Neural progenitor cell (in vitro differentiated cells): ENCODE data around the gene SBF2. TPM values are rescaled to one million over a fixed set of nuclear protein-coding genes. Genes with fewer than 3 reads are reported as not detected.
"Not testable (repeated sequence)": the region's sequence is repeated elsewhere in the genome, so short reads cannot be mapped to it uniquely, and the experiment has no call there.

Experiments
- DNase-seq: peaks from one replicate; pipeline ENCODE4 v3.0.0-alpha.2; 2016; ENCODE audit warnings: low spot score
- H2AFZ ChIP-seq: fragments of 200-600 bp; sonication (generic); replicated peaks from 2 replicates; pipeline ENCODE4 v1.6.1; 2016; ENCODE audit warnings: antibody characterized with exemption
- H3F3A ChIP-seq: fragments of 200-600 bp; sonication (generic); 2 replicates; pipeline ENCODE4 v1.6.1; 2016; ENCODE audit warnings: antibody characterized with exemption, low read depth
- H3K27ac ChIP-seq: fragments of 200-600 bp; sonication (generic); 2 replicates; pipeline ENCODE4 v1.5.1; 2016; ENCODE audit warnings: mild to moderate bottlenecking
- H3K27me3 ChIP-seq: fragments of 200-600 bp; sonication (generic); 2 replicates; pipeline ENCODE4 v1.6.1; 2016; ENCODE audit warnings: mild to moderate bottlenecking, moderate library complexity
- H3K36me3 ChIP-seq: fragments of 200-600 bp; sonication (generic); 2 replicates; pipeline ENCODE4 v1.5.1; 2016
- H3K4me1 ChIP-seq: fragments of 200-600 bp; sonication (generic); 2 replicates; pipeline ENCODE4 v1.6.1; 2016; ENCODE audit warnings: mixed run types
- H3K4me2 ChIP-seq: fragments of 200-600 bp; sonication (generic); 2 replicates; pipeline ENCODE4 v1.6.1; 2016
- H3K4me3 ChIP-seq: fragments of 200-600 bp; sonication (generic); 2 replicates; pipeline ENCODE4 v1.5.1; 2016
- H3K79me2 ChIP-seq: fragments of 200-600 bp; sonication (generic); 2 replicates; pipeline ENCODE4 v1.6.1; 2016; ENCODE audit warnings: low read depth
- H3K9ac ChIP-seq: fragments of 200-600 bp; sonication (generic); 2 replicates; pipeline ENCODE4 v1.6.1; 2016
- H3K9me3 ChIP-seq: fragments of 200-600 bp; sonication (generic); 2 replicates; pipeline ENCODE4 v1.5.1; 2016; ENCODE audit warnings: low read depth
- H4K20me1 ChIP-seq: fragments of 200-600 bp; sonication (generic); 2 replicates; pipeline ENCODE4 v1.6.1; 2016; ENCODE audit warnings: low read depth
- H3K27ac Mint-ChIP-seq: 3 replicates; pipeline ENCODE4 v1.8.0; 2021; ENCODE audit warnings: mixed read lengths
- H3K27me3 Mint-ChIP-seq: 2 replicates; pipeline ENCODE4 v1.8.0; 2022; ENCODE audit warnings: low read depth, mild to moderate bottlenecking, inconsistent platforms, moderate library complexity, mixed read lengths; ENCODE audit not compliant: insufficient read depth
- H3K36me3 Mint-ChIP-seq: 3 replicates; pipeline ENCODE4 v1.8.0; 2021; ENCODE audit warnings: mixed read lengths
- H3K4me1 Mint-ChIP-seq: 3 replicates; pipeline ENCODE4 v1.8.0; 2021; ENCODE audit warnings: mixed read lengths
- H3K4me3 Mint-ChIP-seq: 3 replicates; pipeline ENCODE4 v1.8.0; 2021; ENCODE audit warnings: mild to moderate bottlenecking, moderate library complexity, mixed read lengths
- H3K9me3 Mint-ChIP-seq: 3 replicates; pipeline ENCODE4 v1.8.0; 2020; ENCODE audit warnings: mixed read lengths
- EZH2 ChIP-seq: fragments of 200-600 bp; sonication (generic); IDR thresholded peaks from 2 replicates; pipeline ENCODE4 v1.6.1; 2017; ENCODE audit warnings: antibody characterized with exemption, mild to moderate bottlenecking, moderate library complexity
- EZH2phosphoT487 ChIP-seq: fragments of 200-600 bp; sonication (generic); IDR thresholded peaks from 2 replicates; pipeline ENCODE4 v1.6.1; 2017; ENCODE audit warnings: antibody characterized with exemption
- total RNA-seq: library from RNA; depleted of rRNA; stranded (reverse); fragments of >200 nt; gene quantifications from 2 replicates; pipeline ENCODE4 v1.2.3, GENCODE V29; 2015; ENCODE audit warnings: low replicate concordance
- TF ChIP-seq, protein P1 (sequence below): fragments of 200-600 bp; sonication (generic); IDR thresholded peaks from 2 replicates; pipeline ENCODE4 v1.5.1; 2017; ENCODE audit warnings: antibody characterized with exemption, mild to moderate bottlenecking

The SBF2 gene
- total RNA-seq, 1 donor from 2014 or later = 48.2 TPM

DNA sequence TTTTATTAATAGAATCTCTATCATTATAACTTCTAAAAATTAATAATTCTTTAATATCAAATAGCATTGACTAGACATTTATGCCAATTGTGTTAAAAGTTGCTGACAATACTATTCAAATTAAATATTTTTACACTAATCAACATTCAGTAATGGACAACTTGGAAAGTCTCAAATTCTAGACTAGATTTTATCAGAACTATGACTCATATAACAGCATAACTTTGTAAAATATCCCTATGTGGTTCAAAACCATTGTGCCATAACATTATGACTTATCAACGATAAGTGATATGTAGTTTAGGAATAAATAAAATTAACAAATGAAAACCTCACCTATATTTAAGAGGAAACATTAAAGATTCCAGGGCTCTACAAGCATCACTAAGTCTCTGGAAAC, 291.8 kb downstream of the SBF2 start:
- peaks cover 5% of the 10 kb centered on the region for H3K36me3 Mint-ChIP-seq
- no peak for DNase-seq
- no peak overlapping the region for H3K4me3 ChIP-seq
- no peak overlapping the region for H3K9ac ChIP-seq
- H3K4me1 Mint-ChIP-seq = no peaks in the 10 kb centered on the region
- H2AFZ ChIP-seq = no peak overlapping the region
- no peaks in the 10 kb centered on the region for H3K27me3 ChIP-seq
- H3K27me3 Mint-ChIP-seq = no peaks in the 10 kb centered on the region
- peaks cover 5% of the 10 kb centered on the region for H3K9me3 Mint-ChIP-seq
- no peaks in the 10 kb centered on the region for H3K4me1 ChIP-seq
- TF ChIP-seq, protein P1, sequence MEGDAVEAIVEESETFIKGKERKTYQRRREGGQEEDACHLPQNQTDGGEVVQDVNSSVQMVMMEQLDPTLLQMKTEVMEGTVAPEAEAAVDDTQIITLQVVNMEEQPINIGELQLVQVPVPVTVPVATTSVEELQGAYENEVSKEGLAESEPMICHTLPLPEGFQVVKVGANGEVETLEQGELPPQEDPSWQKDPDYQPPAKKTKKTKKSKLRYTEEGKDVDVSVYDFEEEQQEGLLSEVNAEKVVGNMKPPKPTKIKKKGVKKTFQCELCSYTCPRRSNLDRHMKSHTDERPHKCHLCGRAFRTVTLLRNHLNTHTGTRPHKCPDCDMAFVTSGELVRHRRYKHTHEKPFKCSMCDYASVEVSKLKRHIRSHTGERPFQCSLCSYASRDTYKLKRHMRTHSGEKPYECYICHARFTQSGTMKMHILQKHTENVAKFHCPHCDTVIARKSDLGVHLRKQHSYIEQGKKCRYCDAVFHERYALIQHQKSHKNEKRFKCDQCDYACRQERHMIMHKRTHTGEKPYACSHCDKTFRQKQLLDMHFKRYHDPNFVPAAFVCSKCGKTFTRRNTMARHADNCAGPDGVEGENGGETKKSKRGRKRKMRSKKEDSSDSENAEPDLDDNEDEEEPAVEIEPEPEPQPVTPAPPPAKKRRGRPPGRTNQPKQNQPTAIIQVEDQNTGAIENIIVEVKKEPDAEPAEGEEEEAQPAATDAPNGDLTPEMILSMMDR = no peak
- TF ChIP-seq EZH2phosphoT487 (no peak), EZH2 (no peak)
- no peak overlapping the region for H3K4me3 Mint-ChIP-seq
- H3K9me3 ChIP-seq = no peaks in the 10 kb centered on the region
- no peaks in the 10 kb centered on the region for H3K79me2 ChIP-seq
- no peak overlapping the region for H3K27ac ChIP-seq
- no peaks in the 10 kb centered on the region for H4K20me1 ChIP-seq
- H3K4me2 ChIP-seq = no peak overlapping the region
- no peaks in the 10 kb centered on the region for H3F3A ChIP-seq
- H3K27ac Mint-ChIP-seq = no peak overlapping the region
- H3K36me3 ChIP-seq = peaks cover 3% of the 10 kb centered on the region

DNA sequence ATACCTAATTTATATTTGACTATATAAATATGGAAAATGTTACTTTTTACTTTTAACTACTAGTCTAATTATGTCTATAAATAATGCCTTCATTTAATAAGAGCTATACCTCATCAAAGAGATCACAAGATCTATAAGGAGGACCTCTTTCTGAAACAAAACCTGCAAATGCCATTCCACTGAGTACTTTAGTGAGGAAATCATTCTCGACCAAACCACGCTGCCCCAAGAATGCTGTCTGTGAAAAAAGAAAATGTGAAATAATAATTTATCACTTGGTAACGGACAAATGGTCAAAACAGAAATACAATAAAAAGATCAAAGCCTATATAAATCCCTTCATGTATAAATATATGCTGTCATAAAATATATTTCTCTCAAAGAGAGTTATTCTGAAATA, 301.7 kb downstream of the SBF2 start:
- no peaks in the 10 kb centered on the region for H3K27me3 ChIP-seq
- H4K20me1 ChIP-seq = no peaks in the 10 kb centered on the region
- H2AFZ ChIP-seq = no peak overlapping the region
- Mint-ChIP-seq H3K27me3 (peaks cover 3% of the 10 kb centered on the region), H3K4me1 (no peaks in the 10 kb centered on the region), H3K4me3 (no peak overlapping the region), H3K27ac (no peak overlapping the region), H3K9me3 (no peaks in the 10 kb centered on the region), H3K36me3 (peaks cover 29% of the 10 kb centered on the region)
- no peak overlapping the region for H3K4me2 ChIP-seq
- no peaks in the 10 kb centered on the region for H3K79me2 ChIP-seq
- H3K9me3 ChIP-seq = no peaks in the 10 kb centered on the region
- no peak overlapping the region for H3K4me3 ChIP-seq
- no peaks in the 10 kb centered on the region for H3F3A ChIP-seq
- H3K36me3 ChIP-seq = peaks cover 3% of the 10 kb centered on the region
- no peak for DNase-seq
- H3K9ac ChIP-seq = no peak overlapping the region
- TF ChIP-seq EZH2 = no peak
- no peak for TF ChIP-seq EZH2phosphoT487
- TF ChIP-seq, protein P1 = no peak
- H3K27ac ChIP-seq = no peak overlapping the region
- H3K4me1 ChIP-seq = no peaks in the 10 kb centered on the region

DNA sequence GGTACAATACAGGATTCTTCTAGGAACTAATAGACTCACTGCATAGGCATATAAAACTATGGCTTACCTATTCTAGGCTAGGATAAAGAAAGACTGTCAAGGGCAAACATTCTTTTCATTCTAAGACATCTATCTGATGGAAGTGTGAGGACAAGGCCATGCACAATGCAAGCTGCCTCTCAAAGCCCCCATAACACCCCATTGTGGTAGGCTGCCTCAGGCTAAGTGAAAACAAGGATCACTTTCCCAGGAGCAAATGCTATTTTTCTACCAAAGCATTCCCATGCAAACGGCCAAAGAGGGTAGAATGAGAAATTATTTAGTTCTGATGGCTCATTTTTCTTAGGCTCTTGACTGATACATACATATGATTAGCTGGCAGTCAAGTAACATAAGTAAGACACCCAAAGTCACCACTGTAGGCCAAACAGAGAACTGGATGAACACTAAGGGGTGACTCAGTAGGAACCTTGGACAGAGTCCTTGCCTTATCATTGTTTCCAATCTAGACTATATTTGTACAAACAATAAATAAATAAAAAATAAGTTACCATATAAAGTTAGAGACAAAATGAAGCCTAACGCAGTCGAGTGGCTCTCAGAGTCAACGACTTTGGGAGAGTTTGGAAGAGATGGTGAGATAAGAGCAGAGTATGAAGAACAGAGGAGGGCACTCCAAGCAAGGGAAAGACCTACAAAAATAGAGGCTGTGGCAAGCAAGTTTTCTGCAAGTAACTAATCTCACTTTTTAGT, 303.6 kb downstream of the SBF2 start:
- no peak overlapping the region for H3K27ac ChIP-seq
- H3K27me3 Mint-ChIP-seq = peaks cover 3% of the 10 kb centered on the region
- peaks cover 38% of the 10 kb centered on the region for H3K36me3 Mint-ChIP-seq
- no peaks in the 10 kb centered on the region for H3K4me1 ChIP-seq
- no peaks in the 10 kb centered on the region for H4K20me1 ChIP-seq
- H3K36me3 ChIP-seq = no peaks in the 10 kb centered on the region
- no peaks in the 10 kb centered on the region for H3K9me3 ChIP-seq
- H3K4me2 ChIP-seq = no peak overlapping the region
- no peaks in the 10 kb centered on the region for H3K79me2 ChIP-seq
- no peak overlapping the region for H3K4me3 Mint-ChIP-seq
- H3K9me3 Mint-ChIP-seq = peaks cover 2% of the 10 kb centered on the region
- H3K4me3 ChIP-seq = no peak overlapping the region
- no peaks in the 10 kb centered on the region for H3K27me3 ChIP-seq
- DNase-seq = no peak
- no peak overlapping the region for H3K27ac Mint-ChIP-seq
- no peaks in the 10 kb centered on the region for H3F3A ChIP-seq
- H2AFZ ChIP-seq = no peak overlapping the region
- H3K9ac ChIP-seq = no peak overlapping the region
- TF ChIP-seq EZH2phosphoT487 (no peak), EZH2 (no peak)
- TF ChIP-seq, protein P1 = no peak
- no peaks in the 10 kb centered on the region for H3K4me1 Mint-ChIP-seq

DNA sequence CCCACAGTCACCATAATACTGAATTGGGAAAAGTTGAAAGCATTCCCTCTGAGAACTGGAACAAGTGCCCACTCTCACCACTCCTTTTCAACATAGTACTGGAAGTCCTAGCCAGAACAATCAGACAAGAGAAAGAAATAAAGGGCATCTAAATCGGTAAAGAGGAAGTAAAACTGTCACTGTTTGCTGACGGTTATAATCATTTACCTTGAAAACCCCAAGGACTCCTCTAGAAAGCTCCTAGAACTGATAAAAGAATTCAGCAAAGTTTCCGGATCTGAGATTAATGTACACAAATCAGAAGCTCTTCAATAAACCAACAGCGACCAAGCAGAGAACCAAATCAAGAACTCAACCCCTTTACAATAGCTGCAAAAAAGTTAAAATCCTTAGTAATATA, 306.7 kb downstream of the SBF2 start:
- not testable (repeated sequence) for H3K79me2 ChIP-seq, H3K36me3 ChIP-seq, H3K9me3 ChIP-seq, H3K27ac ChIP-seq, H3K27me3 ChIP-seq, H2AFZ ChIP-seq, H4K20me1 ChIP-seq, H3K9me3 Mint-ChIP-seq, H3K27ac Mint-ChIP-seq, DNase-seq, H3K4me1 Mint-ChIP-seq, H3K9ac ChIP-seq, H3K4me3 Mint-ChIP-seq, H3F3A ChIP-seq, H3K4me3 ChIP-seq, H3K4me2 ChIP-seq, H3K27me3 Mint-ChIP-seq
- H3K36me3 Mint-ChIP-seq = peaks cover 57% of the 10 kb centered on the region
- peaks cover 11% of the 10 kb centered on the region for H3K4me1 ChIP-seq
